Activated T-helper 17 cell treated with anti-CD3 and anti-CD28 coated beads, Interleukin-2, amount 50 U/mL, for 72 hours (primary cell): ENCODE measurements around the gene NFIB. TPM values are rescaled to one million over a fixed set of nuclear protein-coding genes. Genes with fewer than 3 reads are reported as not detected.

Experiments used
- ATAC-seq: fragments of 150-1000 bp; cut with Tn5 transposase; replicated peaks from 2 replicates; pipeline ENCODE4 v1.10.0; 2021; ENCODE audit warnings: mild to moderate bottlenecking, moderate library complexity
- H3K27ac Mint-ChIP-seq: one replicate; pipeline ENCODE4 v1.8.0; 2022; ENCODE audit warnings: mixed read lengths
- H3K27me3 Mint-ChIP-seq: one replicate; pipeline ENCODE4 v1.8.0; 2022; ENCODE audit warnings: mixed read lengths
- H3K36me3 Mint-ChIP-seq: one replicate; pipeline ENCODE4 v1.8.0; 2022; ENCODE audit warnings: low read depth, mild to moderate bottlenecking, mixed read lengths
- H3K4me1 Mint-ChIP-seq: one replicate; pipeline ENCODE4 v1.8.0; 2022; ENCODE audit warnings: mixed read lengths
- H3K4me3 Mint-ChIP-seq: one replicate; pipeline ENCODE4 v1.8.0; 2022; ENCODE audit warnings: mild to moderate bottlenecking, mixed read lengths
- H3K9me3 Mint-ChIP-seq: one replicate; pipeline ENCODE4 v1.8.0; 2022; ENCODE audit warnings: mixed read lengths
- total RNA-seq, 2 donors: library from RNA; stranded (reverse); gene quantifications; one replicate each; pipeline ENCODE4 v1.2.3, GENCODE V29; 2022

Gene NFIB
- total RNA-seq, 2 donors from 2014 or later = 0.15 TPM; not detected in 1

GRCh38 chr9:14294659-14295058 is 19.3 kb downstream of the NFIB start:
- no peak for ATAC-seq
- Mint-ChIP-seq H3K4me3 (no peak overlapping the region), H3K4me1 (no peaks in the 10 kb centered on the region), H3K27ac (no peak overlapping the region), H3K27me3 (peaks cover 27% of the 10 kb centered on the region), H3K9me3 (no peaks in the 10 kb centered on the region), H3K36me3 (no peaks in the 10 kb centered on the region)

GRCh38 chr9:14293801-14294200 is 20.1 kb downstream of the NFIB start:
- H3K9me3 Mint-ChIP-seq = no peaks in the 10 kb centered on the region
- no peak for ATAC-seq

GRCh38 chr9:14292181-14292739 is 21.7 kb downstream of the NFIB start:
- Mint-ChIP-seq H3K4me3 (no peak overlapping the region), H3K27ac (no peak overlapping the region), H3K4me1 (no peaks in the 10 kb centered on the region), H3K36me3 (no peaks in the 10 kb centered on the region), H3K27me3 (peaks cover 32% of the 10 kb centered on the region), H3K9me3 (no peaks in the 10 kb centered on the region)
- ATAC-seq = no peak

More at GRCh38 chr9:14293801-14294200, 20.1 kb downstream of the NFIB start:
- Mint-ChIP-seq H3K27me3 (peaks cover 30% of the 10 kb centered on the region), H3K4me3 (no peak overlapping the region), H3K4me1 (no peaks in the 10 kb centered on the region), H3K27ac (no peak overlapping the region), H3K36me3 (no peaks in the 10 kb centered on the region)

GRCh38 chr9:14289916-14290315 is 24.0 kb downstream of the NFIB start:
- H3K4me3 Mint-ChIP-seq = no peak overlapping the region
- no peak for ATAC-seq
- H3K4me1 Mint-ChIP-seq = no peaks in the 10 kb centered on the region
- H3K27me3 Mint-ChIP-seq = peaks cover 26% of the 10 kb centered on the region
- H3K27ac Mint-ChIP-seq = no peak overlapping the region
- H3K36me3 Mint-ChIP-seq = no peaks in the 10 kb centered on the region
- H3K9me3 Mint-ChIP-seq = no peaks in the 10 kb centered on the region

- no peaks in the 10 kb centered on the region for H3K9me3 Mint-ChIP-seq
- no peak for ATAC-seq
- no peak overlapping the region for H3K4me3 Mint-ChIP-seq
- no peaks in the 10 kb centered on the region for H3K4me1 Mint-ChIP-seq
- no peak overlapping the region for H3K27ac Mint-ChIP-seq
- H3K36me3 Mint-ChIP-seq = no peaks in the 10 kb centered on the region
- H3K27me3 Mint-ChIP-seq = peaks cover 30% of the 10 kb centered on the region
These were observed 25.5 kb downstream of the NFIB start for GRCh38 chr9:14288433-14288832.

- Mint-ChIP-seq H3K36me3 (no peaks in the 10 kb centered on the region), H3K27me3 (peaks cover 34% of the 10 kb centered on the region), H3K9me3 (no peaks in the 10 kb centered on the region), H3K4me1 (no peaks in the 10 kb centered on the region), H3K27ac (no peak overlapping the region), H3K4me3 (no peak overlapping the region)
- no peak for ATAC-seq
These were observed 27.8 kb downstream of the NFIB start for GRCh38 chr9:14286121-14286520.

GRCh38 chr9:14283276-14283675 is 30.7 kb downstream of the NFIB start:
- Mint-ChIP-seq H3K36me3 (no peaks in the 10 kb centered on the region), H3K4me1 (no peaks in the 10 kb centered on the region), H3K27me3 (peaks cover 30% of the 10 kb centered on the region), H3K4me3 (no peak overlapping the region), H3K27ac (no peak overlapping the region), H3K9me3 (no peaks in the 10 kb centered on the region)
- ATAC-seq = no peak

GRCh38 chr9:14281876-14282275 is 32.1 kb downstream of the NFIB start:
- no peak overlapping the region for H3K4me3 Mint-ChIP-seq
- no peaks in the 10 kb centered on the region for H3K9me3 Mint-ChIP-seq
- no peaks in the 10 kb centered on the region for H3K4me1 Mint-ChIP-seq
- peaks cover 29% of the 10 kb centered on the region for H3K27me3 Mint-ChIP-seq
- no peak overlapping the region for H3K27ac Mint-ChIP-seq
- no peak for ATAC-seq
- no peaks in the 10 kb centered on the region for H3K36me3 Mint-ChIP-seq

GRCh38 chr9:14281136-14281795 is 32.7 kb downstream of the NFIB start:
- no peak overlapping the region for H3K4me3 Mint-ChIP-seq
- H3K36me3 Mint-ChIP-seq = no peaks in the 10 kb centered on the region
- H3K9me3 Mint-ChIP-seq = no peaks in the 10 kb centered on the region
- peaks cover 26% of the 10 kb centered on the region for H3K27me3 Mint-ChIP-seq
- H3K4me1 Mint-ChIP-seq = no peaks in the 10 kb centered on the region
- no peak overlapping the region for H3K27ac Mint-ChIP-seq
- ATAC-seq = no peak

- Mint-ChIP-seq H3K9me3 (no peaks in the 10 kb centered on the region), H3K4me1 (no peaks in the 10 kb centered on the region), H3K27me3 (peaks cover 28% of the 10 kb centered on the region), H3K36me3 (no peaks in the 10 kb centered on the region), H3K4me3 (no peak overlapping the region), H3K27ac (no peak overlapping the region)
- ATAC-seq = no peak
These were observed 34.3 kb downstream of the NFIB start for GRCh38 chr9:14279671-14280070.

GRCh38 chr9:14278291-14278721 is 35.6 kb downstream of the NFIB start:
- no peaks in the 10 kb centered on the region for H3K9me3 Mint-ChIP-seq
- ATAC-seq = no peak
- H3K4me1 Mint-ChIP-seq = no peaks in the 10 kb centered on the region
- H3K4me3 Mint-ChIP-seq = no peak overlapping the region
- no peaks in the 10 kb centered on the region for H3K36me3 Mint-ChIP-seq
- peaks cover 26% of the 10 kb centered on the region for H3K27me3 Mint-ChIP-seq
- no peak overlapping the region for H3K27ac Mint-ChIP-seq

- Mint-ChIP-seq H3K36me3 (no peaks in the 10 kb centered on the region), H3K27ac (no peak overlapping the region), H3K27me3 (peaks cover 27% of the 10 kb centered on the region), H3K4me3 (no peak overlapping the region), H3K4me1 (no peaks in the 10 kb centered on the region), H3K9me3 (no peaks in the 10 kb centered on the region)
- no peak for ATAC-seq
These were observed 36.2 kb downstream of the NFIB start for GRCh38 chr9:14277761-14278160.

GRCh38 chr9:14277244-14277643 is 36.7 kb downstream of the NFIB start:
- no peaks in the 10 kb centered on the region for H3K36me3 Mint-ChIP-seq
- no peak for ATAC-seq
- H3K27ac Mint-ChIP-seq = no peak overlapping the region
- no peaks in the 10 kb centered on the region for H3K4me1 Mint-ChIP-seq
- H3K27me3 Mint-ChIP-seq = peaks cover 25% of the 10 kb centered on the region
- H3K9me3 Mint-ChIP-seq = no peaks in the 10 kb centered on the region
- H3K4me3 Mint-ChIP-seq = no peak overlapping the region

GRCh38 chr9:14275331-14275730 is 38.6 kb downstream of the NFIB start:
- H3K27me3 Mint-ChIP-seq = peaks cover 27% of the 10 kb centered on the region
- H3K36me3 Mint-ChIP-seq = no peaks in the 10 kb centered on the region
- H3K4me3 Mint-ChIP-seq = no peak overlapping the region
- no peaks in the 10 kb centered on the region for H3K4me1 Mint-ChIP-seq
- no peak for ATAC-seq
- no peaks in the 10 kb centered on the region for H3K9me3 Mint-ChIP-seq
- H3K27ac Mint-ChIP-seq = no peak overlapping the region

GRCh38 chr9:14273696-14274121 is 40.2 kb downstream of the NFIB start:
- no peaks in the 10 kb centered on the region for H3K4me1 Mint-ChIP-seq
- no peaks in the 10 kb centered on the region for H3K9me3 Mint-ChIP-seq
- H3K27me3 Mint-ChIP-seq = peaks cover 26% of the 10 kb centered on the region
- no peak overlapping the region for H3K4me3 Mint-ChIP-seq
- H3K27ac Mint-ChIP-seq = no peak overlapping the region
- H3K36me3 Mint-ChIP-seq = no peaks in the 10 kb centered on the region
- no peak for ATAC-seq
